Ovary (tissue), 3 donors: ENCODE results near the gene HNF1B.

Experiments used
- POLR2A ChIP-seq: fragments of 450-650 bp; IDR thresholded peaks from one replicate; pipeline ENCODE4 v1.6.1; 2017; ENCODE audit warnings: antibody characterized with exemption, mild to moderate bottlenecking, moderate library complexity
- TF ChIP-seq, protein P1 (sequence below), 3 donors: fragments of 450-650 bp in 2 of 3; fragments of 200-600 bp in 1 of 3; IDR thresholded peaks; one replicate each; pipeline versions ENCODE4 v1.5.1 to v1.8.0; 2016 to 2022; ENCODE audit warnings: antibody characterized with exemption in 3 of 3, mild to moderate bottlenecking in 1 of 3
- donor health status: DM: no; HTN: no; CAD: no.

- TF ChIP-seq POLR2A = no peak
- TF ChIP-seq, protein P1, sequence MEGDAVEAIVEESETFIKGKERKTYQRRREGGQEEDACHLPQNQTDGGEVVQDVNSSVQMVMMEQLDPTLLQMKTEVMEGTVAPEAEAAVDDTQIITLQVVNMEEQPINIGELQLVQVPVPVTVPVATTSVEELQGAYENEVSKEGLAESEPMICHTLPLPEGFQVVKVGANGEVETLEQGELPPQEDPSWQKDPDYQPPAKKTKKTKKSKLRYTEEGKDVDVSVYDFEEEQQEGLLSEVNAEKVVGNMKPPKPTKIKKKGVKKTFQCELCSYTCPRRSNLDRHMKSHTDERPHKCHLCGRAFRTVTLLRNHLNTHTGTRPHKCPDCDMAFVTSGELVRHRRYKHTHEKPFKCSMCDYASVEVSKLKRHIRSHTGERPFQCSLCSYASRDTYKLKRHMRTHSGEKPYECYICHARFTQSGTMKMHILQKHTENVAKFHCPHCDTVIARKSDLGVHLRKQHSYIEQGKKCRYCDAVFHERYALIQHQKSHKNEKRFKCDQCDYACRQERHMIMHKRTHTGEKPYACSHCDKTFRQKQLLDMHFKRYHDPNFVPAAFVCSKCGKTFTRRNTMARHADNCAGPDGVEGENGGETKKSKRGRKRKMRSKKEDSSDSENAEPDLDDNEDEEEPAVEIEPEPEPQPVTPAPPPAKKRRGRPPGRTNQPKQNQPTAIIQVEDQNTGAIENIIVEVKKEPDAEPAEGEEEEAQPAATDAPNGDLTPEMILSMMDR (IDR thresholded peaks at IDR 0.05) = no peak
Measured at GRCh38 chr17:37657202-37657601, 87.7 kb downstream of the HNF1B start.
